Ishikawa (cell line): ENCODE measurements around the gene SUSD5.

Experiments used
- CEBPB ChIP-seq: IDR thresholded peaks from 2 replicates; pipeline ENCODE4 v1.6.1; 2012
- CREB1 ChIP-seq: IDR thresholded peaks from 2 replicates; pipeline ENCODE4 v1.6.1; 2012; ENCODE audit warnings: low read depth
- EGR1 ChIP-seq: IDR thresholded peaks from 2 replicates; pipeline ENCODE4 v1.6.1; 2012
- EP300 ChIP-seq: IDR thresholded peaks from 2 replicates; pipeline ENCODE4 v1.6.1; 2012; ENCODE audit warnings: borderline replicate concordance
- FOXM1 ChIP-seq: IDR thresholded peaks from 2 replicates; pipeline ENCODE4 v1.6.1; 2012; ENCODE audit warnings: low read depth, borderline replicate concordance
- NFIC ChIP-seq: IDR thresholded peaks from 2 replicates; pipeline ENCODE4 v1.6.1; 2012
- RAD21 ChIP-seq: IDR thresholded peaks from 2 replicates; pipeline ENCODE4 v1.6.1; 2012; ENCODE audit warnings: low read depth
- REST ChIP-seq: IDR thresholded peaks from 2 replicates; pipeline ENCODE4 v1.6.1; 2012; ENCODE audit warnings: low read depth, mild to moderate bottlenecking
- TAF1 ChIP-seq: IDR thresholded peaks from 2 replicates; pipeline ENCODE4 v1.6.1; 2012; ENCODE audit warnings: low read depth, mild to moderate bottlenecking
- TCF12 ChIP-seq: IDR thresholded peaks from 2 replicates; pipeline ENCODE4 v1.6.1; 2012; ENCODE audit warnings: low read depth
- TEAD4 ChIP-seq: IDR thresholded peaks from 2 replicates; pipeline ENCODE4 v1.6.1; 2012
- USF1 ChIP-seq: IDR thresholded peaks from 2 replicates; pipeline ENCODE4 v1.6.1; 2012
- YY1 ChIP-seq: IDR thresholded peaks from 2 replicates; pipeline ENCODE4 v1.6.1; 2012; ENCODE audit warnings: low read depth
- ZBTB7A ChIP-seq: IDR thresholded peaks from 2 replicates; pipeline ENCODE4 v1.6.1; 2012; ENCODE audit warnings: low read depth
- TF ChIP-seq, protein P1 (sequence below): IDR thresholded peaks from 2 replicates; pipeline ENCODE4 v1.6.1; 2012

The SUSD5 gene

GRCh38 chr3:33115024-33115768 lies 103.4 kb downstream of the SUSD5 start:
- TF ChIP-seq, protein P1, sequence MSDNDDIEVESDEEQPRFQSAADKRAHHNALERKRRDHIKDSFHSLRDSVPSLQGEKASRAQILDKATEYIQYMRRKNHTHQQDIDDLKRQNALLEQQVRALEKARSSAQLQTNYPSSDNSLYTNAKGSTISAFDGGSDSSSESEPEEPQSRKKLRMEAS: no peak
- no peak for TF ChIP-seq REST
- TF ChIP-seq TCF12: no peak
- no peak for TF ChIP-seq FOXM1
- no peak for TF ChIP-seq CREB1
- no peak for TF ChIP-seq EGR1

- TF ChIP-seq CREB1 (no peak), TCF12 (no peak), REST (no peak), USF1 (no peak), EP300 (no peak), YY1 (no peak), FOXM1 (no peak), RAD21 (no peak), TAF1 (no peak), NFIC (no peak), TEAD4 (no peak), CEBPB (no peak), ZBTB7A (no peak), EGR1 (no peak)
- TF ChIP-seq, protein P1: no peak
Measured at GRCh38 chr3:33114622-33115023, 104.0 kb downstream of the SUSD5 start.

DNA sequence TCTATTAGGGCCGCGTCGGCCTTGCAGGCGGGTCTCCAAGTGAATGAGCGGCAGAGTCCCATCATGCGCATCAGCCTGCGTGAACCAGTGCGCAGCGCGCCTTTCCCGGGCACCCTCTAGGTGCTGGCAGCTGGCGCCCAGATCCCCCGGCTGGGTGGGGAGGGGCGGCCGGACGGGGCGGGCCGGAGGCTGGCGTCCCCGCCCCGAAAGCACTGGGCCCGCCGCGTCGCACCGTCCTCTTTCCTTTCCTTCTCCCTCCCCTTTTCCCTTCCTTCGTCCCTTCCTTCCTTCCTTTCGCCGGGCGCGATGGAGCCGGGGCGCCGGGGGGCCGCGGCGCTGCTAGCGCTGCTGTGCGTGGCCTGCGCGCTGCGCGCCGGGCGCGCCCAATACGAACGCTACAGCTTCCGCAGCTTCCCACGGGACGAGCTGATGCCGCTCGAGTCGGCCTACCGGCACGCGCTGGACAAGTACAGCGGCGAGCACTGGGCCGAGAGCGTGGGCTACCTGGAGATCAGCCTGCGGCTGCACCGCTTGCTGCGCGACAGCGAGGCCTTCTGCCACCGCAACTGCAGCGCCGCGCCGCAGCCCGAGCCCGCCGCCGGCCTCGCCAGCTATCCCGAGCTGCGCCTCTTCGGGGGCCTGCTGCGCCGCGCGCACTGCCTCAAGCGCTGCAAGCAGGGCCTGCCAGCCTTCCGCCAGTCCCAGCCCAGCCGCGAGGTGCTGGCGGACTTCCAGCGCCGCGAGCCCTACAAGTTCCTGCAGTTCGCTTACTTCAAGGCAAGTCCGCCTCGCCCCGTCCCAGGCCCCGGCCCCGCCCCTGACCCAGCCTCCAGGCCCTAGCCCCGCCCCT lies 104.6 kb downstream of the SUSD5 start, which contains the start of gene CRTAP:
TSS of gene CRTAP (plus strand) at position 243 of the 850 bp plus-strand sequence. CDS start at position 307, 64 bp downstream.
- TF ChIP-seq FOXM1 (no peak), NFIC (peak; percentile 76), TCF12 (peak; percentile 50; the same call in 1 of the 2 replicates), CREB1 (no peak), REST (no peak), TAF1 (no peak; the same call in 1 of the 2 replicates), CEBPB (no peak), TEAD4 (no peak), YY1 (peak; percentile 56), RAD21 (no peak; the same call in 1 of the 2 replicates), EP300 (no peak), ZBTB7A (no peak), EGR1 (no peak), USF1 (0 out of 2 replicates have a peak, but pooled peaks have one; percentile 9)
- TF ChIP-seq, protein P1: peak; percentile 84
